WTC11 (cell line): ENCODE measurements around the gene AGPAT3. TPM values are rescaled to one million over a fixed set of nuclear protein-coding genes. Genes with fewer than 3 reads are reported as not detected.

ENCODE experiments used
- ATAC-seq: fragments of 200-7000 bp; cut with Tn5 transposase; 2 replicates; pipeline ENCODE4 v1.10.0; 2021; ENCODE audit warnings: mild to moderate bottlenecking, moderate library complexity
- CTCF ChIA-PET: fragments of 300-600 bp; sonication (Branson Sonifier 250); formaldehyde crosslinking; loops from one replicate; lab custom pipeline; 2021; ENCODE audit warnings: antibody characterized with exemption; lab: Charles Lee
- POLR2A ChIA-PET: fragments of 350-600 bp; sonication (Branson Sonifier 250); formaldehyde crosslinking; loops from one replicate; lab custom pipeline; 2021; ENCODE audit warnings: antibody characterized with exemption; lab: Charles Lee
- DNase-seq: peaks from one replicate; pipeline ENCODE4 v3.0.0; 2021; ENCODE audit warnings: low spot score
- H3K27ac Mint-ChIP-seq: 2 replicates; pipeline ENCODE4 v1.8.0; 2021; ENCODE audit warnings: mixed read lengths
- H3K27me3 Mint-ChIP-seq: 2 replicates; pipeline ENCODE4 v1.8.0; 2021; ENCODE audit warnings: low read depth, mild to moderate bottlenecking, moderate library complexity, mixed read lengths
- H3K36me3 Mint-ChIP-seq: 2 replicates; pipeline ENCODE4 v1.8.0; 2021; ENCODE audit warnings: mixed read lengths
- H3K4me1 Mint-ChIP-seq: 2 replicates; pipeline ENCODE4 v1.8.0; 2022; ENCODE audit warnings: mixed read lengths
- H3K4me3 Mint-ChIP-seq: 2 replicates; pipeline ENCODE4 v1.8.0; 2021; ENCODE audit warnings: mild to moderate bottlenecking, moderate library complexity, mixed read lengths
- H3K9me3 Mint-ChIP-seq: 2 replicates; pipeline ENCODE4 v1.8.0; 2021; ENCODE audit warnings: mixed read lengths
- AR ChIP-seq: fragments of 250-450 bp; sonication (Bioruptor Pico); IDR thresholded peaks from 2 replicates; pipeline ENCODE4 v1.9.0; 2021; ENCODE audit warnings: mild to moderate bottlenecking
- ARID4B ChIP-seq: sonication (generic); formaldehyde crosslinking; IDR thresholded peaks from 2 replicates; pipeline ENCODE4 v1.8.0; 2023; ENCODE audit warnings: missing genetic modification reagents, mild to moderate bottlenecking, borderline replicate concordance
- CREB1 ChIP-seq: sonication (generic); formaldehyde crosslinking; IDR thresholded peaks from 2 replicates; pipeline ENCODE4 v1.8.0; 2023; ENCODE audit warnings: mild to moderate bottlenecking, missing genetic modification reagents
- GTF2I ChIP-seq: fragments of 250-450 bp; sonication (Bioruptor Pico); conservative IDR thresholded peaks from 2 replicates; pipeline ENCODE4 v1.4.0; 2021; ENCODE audit warnings: mild to moderate bottlenecking
- IRF2 ChIP-seq: sonication (generic); formaldehyde crosslinking; IDR thresholded peaks from 2 replicates; pipeline ENCODE4 v1.8.0; 2022; ENCODE audit warnings: low read depth, missing genetic modification reagents, borderline replicate concordance
- MXD4 ChIP-seq: fragments of 250-450 bp; sonication (Bioruptor Pico); IDR thresholded peaks from 2 replicates; pipeline ENCODE4 v1.8.0; 2021; ENCODE audit warnings: mild to moderate bottlenecking, moderate library complexity, borderline replicate concordance
- NFYB ChIP-seq: sonication (generic); formaldehyde crosslinking; conservative IDR thresholded peaks from 2 replicates; pipeline ENCODE4 v1.8.0; 2022; ENCODE audit warnings: low read depth, missing genetic modification reagents
- NR1H2 ChIP-seq: sonication (generic); formaldehyde crosslinking; IDR thresholded peaks from 2 replicates; pipeline ENCODE4 v1.9.0; 2021; ENCODE audit warnings: mild to moderate bottlenecking, moderate library complexity, missing genetic modification reagents
- SMAD3 ChIP-seq: sonication (generic); formaldehyde crosslinking; IDR thresholded peaks from 2 replicates; pipeline ENCODE4 v1.8.0; 2022; ENCODE audit warnings: missing genetic modification reagents, mild to moderate bottlenecking, borderline replicate concordance
- SMAD4 ChIP-seq: sonication (generic); formaldehyde crosslinking; IDR thresholded peaks from 2 replicates; pipeline ENCODE4 v1.8.0; 2022; ENCODE audit warnings: mild to moderate bottlenecking, missing genetic modification reagents
- SP1 ChIP-seq: sonication (generic); formaldehyde crosslinking; conservative IDR thresholded peaks from 2 replicates; pipeline ENCODE4 v1.8.1; 2022; ENCODE audit warnings: missing genetic modification reagents
- USF1 ChIP-seq: sonication (generic); formaldehyde crosslinking; IDR thresholded peaks from 2 replicates; pipeline ENCODE4 v1.8.0; 2022; ENCODE audit warnings: mild to moderate bottlenecking, missing genetic modification reagents
- ZNF138 ChIP-seq: sonication (generic); formaldehyde crosslinking; conservative IDR thresholded peaks from 2 replicates; pipeline ENCODE4 v1.8.1; 2022; ENCODE audit warnings: mild to moderate bottlenecking, moderate library complexity, missing genetic modification reagents
- ZNF281 ChIP-seq: sonication (generic); formaldehyde crosslinking; IDR thresholded peaks from 2 replicates; pipeline ENCODE4 v1.8.0; 2023; ENCODE audit warnings: mild to moderate bottlenecking, missing genetic modification reagents
- ZNF423 ChIP-seq: fragments of 250-450 bp; sonication (Bioruptor Pico); IDR thresholded peaks from 2 replicates; pipeline ENCODE4 v2.1.2; 2022; ENCODE audit warnings: mild to moderate bottlenecking, moderate library complexity
- total RNA-seq: library from RNA; stranded (reverse); gene quantifications from 3 replicates; pipeline ENCODE4 v1.2.3, GENCODE V29; 2021
- TF ChIP-seq, protein P1 (sequence below): sonication (generic); formaldehyde crosslinking; IDR thresholded peaks from 2 replicates; pipeline ENCODE4 v1.8.0; 2022; ENCODE audit warnings: missing genetic modification reagents
- TF ChIP-seq, protein P2 (sequence below): sonication (generic); formaldehyde crosslinking; conservative IDR thresholded peaks from 2 replicates; pipeline ENCODE4 v1.8.1; 2022; ENCODE audit warnings: mild to moderate bottlenecking, missing genetic modification reagents
- TF ChIP-seq, protein P3 (sequence below): fragments of 250-450 bp; sonication (Bioruptor Pico); IDR thresholded peaks from 2 replicates; pipeline ENCODE4 v1.9.0; 2021; ENCODE audit warnings: mild to moderate bottlenecking, borderline replicate concordance

The AGPAT3 gene
- total RNA-seq, 1 experiment from 2014 or later: 5.6 TPM

DNA sequence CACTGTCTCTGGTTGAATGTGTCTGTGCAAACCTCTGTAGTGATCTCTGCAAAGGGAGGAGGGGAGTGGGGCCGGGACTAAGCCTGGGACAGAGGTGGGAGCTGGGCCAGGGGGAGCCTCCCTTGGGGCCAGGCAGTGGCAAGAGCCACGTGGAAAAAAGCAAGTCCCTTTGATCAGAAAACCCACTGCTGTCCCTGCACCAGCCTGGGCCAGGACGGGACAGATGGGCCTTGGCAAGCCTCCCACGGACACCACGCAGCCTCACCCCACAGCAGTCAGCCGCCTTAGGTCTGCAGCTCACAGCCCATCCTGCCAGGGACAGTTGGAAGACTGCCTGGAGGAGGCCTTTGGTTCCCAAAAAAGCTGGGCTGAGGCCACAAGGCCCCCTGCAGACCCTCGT is 135.3 kb downstream of the AGPAT3 start (continued):
- TF ChIP-seq, protein P1, sequence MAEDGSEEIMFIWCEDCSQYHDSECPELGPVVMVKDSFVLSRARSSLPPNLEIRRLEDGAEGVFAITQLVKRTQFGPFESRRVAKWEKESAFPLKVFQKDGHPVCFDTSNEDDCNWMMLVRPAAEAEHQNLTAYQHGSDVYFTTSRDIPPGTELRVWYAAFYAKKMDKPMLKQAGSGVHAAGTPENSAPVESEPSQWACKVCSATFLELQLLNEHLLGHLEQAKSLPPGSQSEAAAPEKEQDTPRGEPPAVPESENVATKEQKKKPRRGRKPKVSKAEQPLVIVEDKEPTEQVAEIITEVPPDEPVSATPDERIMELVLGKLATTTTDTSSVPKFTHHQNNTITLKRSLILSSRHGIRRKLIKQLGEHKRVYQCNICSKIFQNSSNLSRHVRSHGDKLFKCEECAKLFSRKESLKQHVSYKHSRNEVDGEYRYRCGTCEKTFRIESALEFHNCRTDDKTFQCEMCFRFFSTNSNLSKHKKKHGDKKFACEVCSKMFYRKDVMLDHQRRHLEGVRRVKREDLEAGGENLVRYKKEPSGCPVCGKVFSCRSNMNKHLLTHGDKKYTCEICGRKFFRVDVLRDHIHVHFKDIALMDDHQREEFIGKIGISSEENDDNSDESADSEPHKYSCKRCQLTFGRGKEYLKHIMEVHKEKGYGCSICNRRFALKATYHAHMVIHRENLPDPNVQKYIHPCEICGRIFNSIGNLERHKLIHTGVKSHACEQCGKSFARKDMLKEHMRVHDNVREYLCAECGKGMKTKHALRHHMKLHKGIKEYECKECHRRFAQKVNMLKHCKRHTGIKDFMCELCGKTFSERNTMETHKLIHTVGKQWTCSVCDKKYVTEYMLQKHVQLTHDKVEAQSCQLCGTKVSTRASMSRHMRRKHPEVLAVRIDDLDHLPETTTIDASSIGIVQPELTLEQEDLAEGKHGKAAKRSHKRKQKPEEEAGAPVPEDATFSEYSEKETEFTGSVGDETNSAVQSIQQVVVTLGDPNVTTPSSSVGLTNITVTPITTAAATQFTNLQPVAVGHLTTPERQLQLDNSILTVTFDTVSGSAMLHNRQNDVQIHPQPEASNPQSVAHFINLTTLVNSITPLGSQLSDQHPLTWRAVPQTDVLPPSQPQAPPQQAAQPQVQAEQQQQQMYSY (CRISPR knock-in tag): no peak
- TF ChIP-seq IRF2 (no peak), ZNF138 (CRISPR knock-in tag) (no peak)

GRCh38 chr21:44002511-44002910 is 137.5 kb downstream of the AGPAT3 start:
- TF ChIP-seq, protein P2, sequence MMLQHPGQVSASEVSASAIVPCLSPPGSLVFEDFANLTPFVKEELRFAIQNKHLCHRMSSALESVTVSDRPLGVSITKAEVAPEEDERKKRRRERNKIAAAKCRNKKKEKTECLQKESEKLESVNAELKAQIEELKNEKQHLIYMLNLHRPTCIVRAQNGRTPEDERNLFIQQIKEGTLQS (CRISPR knock-in tag): no peak
- TF ChIP-seq MXD4 (CRISPR knock-in tag): no peak
- no peak for TF ChIP-seq ZNF281
- no peak for TF ChIP-seq SP1 (CRISPR knock-in tag)
- no peak for TF ChIP-seq NR1H2 (CRISPR knock-in tag)
- no peak for TF ChIP-seq AR (CRISPR knock-in tag)
- TF ChIP-seq SMAD4: no peak
- TF ChIP-seq NFYB: no peak
- TF ChIP-seq GTF2I (CRISPR knock-in tag): no peak
- TF ChIP-seq USF1 (CRISPR knock-in tag): no peak
- TF ChIP-seq ARID4B (CRISPR knock-in tag): no peak
- TF ChIP-seq ZNF423 (CRISPR knock-in tag): no peak
- TF ChIP-seq CREB1 (CRISPR knock-in tag): no peak
- TF ChIP-seq, protein P3, sequence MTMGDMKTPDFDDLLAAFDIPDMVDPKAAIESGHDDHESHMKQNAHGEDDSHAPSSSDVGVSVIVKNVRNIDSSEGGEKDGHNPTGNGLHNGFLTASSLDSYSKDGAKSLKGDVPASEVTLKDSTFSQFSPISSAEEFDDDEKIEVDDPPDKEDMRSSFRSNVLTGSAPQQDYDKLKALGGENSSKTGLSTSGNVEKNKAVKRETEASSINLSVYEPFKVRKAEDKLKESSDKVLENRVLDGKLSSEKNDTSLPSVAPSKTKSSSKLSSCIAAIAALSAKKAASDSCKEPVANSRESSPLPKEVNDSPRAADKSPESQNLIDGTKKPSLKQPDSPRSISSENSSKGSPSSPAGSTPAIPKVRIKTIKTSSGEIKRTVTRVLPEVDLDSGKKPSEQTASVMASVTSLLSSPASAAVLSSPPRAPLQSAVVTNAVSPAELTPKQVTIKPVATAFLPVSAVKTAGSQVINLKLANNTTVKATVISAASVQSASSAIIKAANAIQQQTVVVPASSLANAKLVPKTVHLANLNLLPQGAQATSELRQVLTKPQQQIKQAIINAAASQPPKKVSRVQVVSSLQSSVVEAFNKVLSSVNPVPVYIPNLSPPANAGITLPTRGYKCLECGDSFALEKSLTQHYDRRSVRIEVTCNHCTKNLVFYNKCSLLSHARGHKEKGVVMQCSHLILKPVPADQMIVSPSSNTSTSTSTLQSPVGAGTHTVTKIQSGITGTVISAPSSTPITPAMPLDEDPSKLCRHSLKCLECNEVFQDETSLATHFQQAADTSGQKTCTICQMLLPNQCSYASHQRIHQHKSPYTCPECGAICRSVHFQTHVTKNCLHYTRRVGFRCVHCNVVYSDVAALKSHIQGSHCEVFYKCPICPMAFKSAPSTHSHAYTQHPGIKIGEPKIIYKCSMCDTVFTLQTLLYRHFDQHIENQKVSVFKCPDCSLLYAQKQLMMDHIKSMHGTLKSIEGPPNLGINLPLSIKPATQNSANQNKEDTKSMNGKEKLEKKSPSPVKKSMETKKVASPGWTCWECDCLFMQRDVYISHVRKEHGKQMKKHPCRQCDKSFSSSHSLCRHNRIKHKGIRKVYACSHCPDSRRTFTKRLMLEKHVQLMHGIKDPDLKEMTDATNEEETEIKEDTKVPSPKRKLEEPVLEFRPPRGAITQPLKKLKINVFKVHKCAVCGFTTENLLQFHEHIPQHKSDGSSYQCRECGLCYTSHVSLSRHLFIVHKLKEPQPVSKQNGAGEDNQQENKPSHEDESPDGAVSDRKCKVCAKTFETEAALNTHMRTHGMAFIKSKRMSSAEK: no peak
- no peak for TF ChIP-seq SMAD3 (CRISPR knock-in tag)
- DNase-seq (no peak), ATAC-seq (no peak)
- H3K27ac Mint-ChIP-seq: no peak overlapping the region
- ChIA-PET POLR2A (no interaction called here), CTCF (no interaction called here)
- no peaks in the 10 kb centered on the region for H3K27me3 Mint-ChIP-seq
- no peaks in the 10 kb centered on the region for H3K4me1 Mint-ChIP-seq
- H3K36me3 Mint-ChIP-seq: no peaks in the 10 kb centered on the region
- H3K4me3 Mint-ChIP-seq: no peak overlapping the region
- no peaks in the 10 kb centered on the region for H3K9me3 Mint-ChIP-seq
